ENCODE data around the gene TSEN34. TPM values are rescaled to one million over a fixed set of nuclear protein-coding genes. Genes with fewer than 3 reads are reported as not detected.
A peak's percentile ranks its signal among the peaks of the same experiment; 100 is the strongest.
"Not testable (repeated sequence)": the region's sequence is repeated elsewhere in the genome, so short reads cannot be mapped to it uniquely, and the experiment has no call there.

Gene TSEN34
- total RNA-seq, 1 experiment from 2014 or later = 32.0 TPM

DNA sequence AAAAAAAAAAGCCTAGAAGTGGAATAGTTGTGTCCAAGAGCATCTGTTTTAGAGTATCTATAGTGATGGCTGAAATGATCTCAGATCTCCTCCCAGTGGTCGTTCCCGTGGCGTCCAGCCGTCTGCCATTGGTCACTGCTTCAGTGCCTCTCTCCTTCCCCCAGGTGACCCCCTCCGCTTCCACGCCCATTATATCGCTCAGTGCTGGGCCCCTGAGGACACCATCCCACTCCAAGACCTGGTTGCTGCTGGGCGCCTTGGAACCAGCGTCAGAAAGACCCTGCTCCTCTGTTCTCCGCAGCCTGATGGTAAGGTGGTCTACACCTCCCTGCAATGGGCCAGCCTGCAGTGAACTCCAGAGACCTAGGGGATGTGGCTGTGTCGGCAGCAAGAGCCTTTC is 1.9 kb downstream of the TSEN34 start:
- Mint-ChIP-seq H3K4me3 (peak overlapping the region; percentile 85), H3K4me1 (peaks cover 20% of the 10 kb centered on the region), H3K36me3 (peaks cover 32% of the 10 kb centered on the region), H3K27me3 (ENCODE audit: low read depth) (peaks cover 3% of the 10 kb centered on the region; the same call in 1 of the 2 replicates), H3K27ac (peak overlapping the region; percentile 60), H3K9me3 (no peaks in the 10 kb centered on the region)
- ATAC-seq = no peak
- TF ChIP-seq, protein P1, sequence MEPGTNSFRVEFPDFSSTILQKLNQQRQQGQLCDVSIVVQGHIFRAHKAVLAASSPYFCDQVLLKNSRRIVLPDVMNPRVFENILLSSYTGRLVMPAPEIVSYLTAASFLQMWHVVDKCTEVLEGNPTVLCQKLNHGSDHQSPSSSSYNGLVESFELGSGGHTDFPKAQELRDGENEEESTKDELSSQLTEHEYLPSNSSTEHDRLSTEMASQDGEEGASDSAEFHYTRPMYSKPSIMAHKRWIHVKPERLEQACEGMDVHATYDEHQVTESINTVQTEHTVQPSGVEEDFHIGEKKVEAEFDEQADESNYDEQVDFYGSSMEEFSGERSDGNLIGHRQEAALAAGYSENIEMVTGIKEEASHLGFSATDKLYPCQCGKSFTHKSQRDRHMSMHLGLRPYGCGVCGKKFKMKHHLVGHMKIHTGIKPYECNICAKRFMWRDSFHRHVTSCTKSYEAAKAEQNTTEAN (CRISPR knock-in tag; IDR thresholded peaks at IDR 0.05) = no peak
- TF ChIP-seq, protein P2, sequence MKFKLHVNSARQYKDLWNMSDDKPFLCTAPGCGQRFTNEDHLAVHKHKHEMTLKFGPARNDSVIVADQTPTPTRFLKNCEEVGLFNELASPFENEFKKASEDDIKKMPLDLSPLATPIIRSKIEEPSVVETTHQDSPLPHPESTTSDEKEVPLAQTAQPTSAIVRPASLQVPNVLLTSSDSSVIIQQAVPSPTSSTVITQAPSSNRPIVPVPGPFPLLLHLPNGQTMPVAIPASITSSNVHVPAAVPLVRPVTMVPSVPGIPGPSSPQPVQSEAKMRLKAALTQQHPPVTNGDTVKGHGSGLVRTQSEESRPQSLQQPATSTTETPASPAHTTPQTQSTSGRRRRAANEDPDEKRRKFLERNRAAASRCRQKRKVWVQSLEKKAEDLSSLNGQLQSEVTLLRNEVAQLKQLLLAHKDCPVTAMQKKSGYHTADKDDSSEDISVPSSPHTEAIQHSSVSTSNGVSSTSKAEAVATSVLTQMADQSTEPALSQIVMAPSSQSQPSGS (CRISPR knock-in tag; IDR thresholded peaks at IDR 0.05; ENCODE audit: borderline replicate concordance, low read depth) = no peak
- TF ChIP-seq SMAD3 (CRISPR knock-in tag; IDR thresholded peaks at IDR 0.05; ENCODE audit: borderline replicate concordance) = no peak
- no peak for TF ChIP-seq GABPB1 (CRISPR knock-in tag; IDR thresholded peaks at IDR 0.05)
- no peak for TF ChIP-seq SOX15 (CRISPR knock-in tag; IDR thresholded peaks at IDR 0.05)
- no peak for TF ChIP-seq IRF2 (CRISPR knock-in tag; IDR thresholded peaks at IDR 0.05; ENCODE audit: borderline replicate concordance, low read depth)
- TF ChIP-seq, protein P3, sequence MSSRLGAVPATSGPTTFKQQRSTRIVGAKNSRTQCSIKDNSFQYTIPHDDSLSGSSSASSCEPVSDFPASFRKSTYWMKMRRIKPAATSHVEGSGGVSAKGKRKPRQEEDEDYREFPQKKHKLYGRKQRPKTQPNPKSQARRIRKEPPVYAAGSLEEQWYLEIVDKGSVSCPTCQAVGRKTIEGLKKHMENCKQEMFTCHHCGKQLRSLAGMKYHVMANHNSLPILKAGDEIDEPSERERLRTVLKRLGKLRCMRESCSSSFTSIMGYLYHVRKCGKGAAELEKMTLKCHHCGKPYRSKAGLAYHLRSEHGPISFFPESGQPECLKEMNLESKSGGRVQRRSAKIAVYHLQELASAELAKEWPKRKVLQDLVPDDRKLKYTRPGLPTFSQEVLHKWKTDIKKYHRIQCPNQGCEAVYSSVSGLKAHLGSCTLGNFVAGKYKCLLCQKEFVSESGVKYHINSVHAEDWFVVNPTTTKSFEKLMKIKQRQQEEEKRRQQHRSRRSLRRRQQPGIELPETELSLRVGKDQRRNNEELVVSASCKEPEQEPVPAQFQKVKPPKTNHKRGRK (CRISPR knock-in tag; IDR thresholded peaks at IDR 0.05; ENCODE audit: borderline replicate concordance) = no peak
- TF ChIP-seq KAT7 (CRISPR knock-in tag; IDR thresholded peaks at IDR 0.05; ENCODE audit: borderline replicate concordance) = no peak
- ChIA-PET CTCF (interaction anchor here (0.6 to 2.7 kb wide), 4 partner anchors 16 to 1311 kb away, joined by 3 to 11 read pairs (median 5); partner anchors contain the start of gene TMC4), POLR2A (interaction anchor here (2.8 kb wide), 1 partner anchor 16 kb away, joined by 21 read pairs; no protein-coding TSS in a partner anchor)
- no peak for DNase-seq (ENCODE audit: low spot score)

DNA sequence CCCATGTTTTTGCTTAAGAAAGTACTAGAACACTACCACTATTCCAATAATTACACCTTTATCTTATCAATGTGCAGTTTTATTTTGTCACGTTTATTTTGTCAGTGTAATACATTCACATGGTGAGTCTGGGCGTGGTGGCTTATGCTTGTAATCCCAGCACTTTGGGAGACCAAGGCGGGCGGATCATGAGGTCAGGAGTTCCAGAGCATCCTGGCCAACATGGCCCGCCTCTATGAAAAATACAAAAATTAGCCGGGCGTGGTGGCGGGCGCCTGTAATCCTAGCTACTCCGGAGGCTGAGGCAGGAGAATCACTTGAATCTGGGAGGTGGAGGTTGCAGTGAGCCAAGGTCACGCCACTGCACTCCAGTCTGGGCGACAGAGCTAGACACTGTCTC is 3.4 kb downstream of the TSEN34 start:
- DNase-seq (ENCODE audit: low spot score); H3K27me3 Mint-ChIP-seq (ENCODE audit: low read depth); ATAC-seq; H3K27ac Mint-ChIP-seq; CTCF ChIA-PET; H3K4me3 Mint-ChIP-seq; H3K9me3 Mint-ChIP-seq; POLR2A ChIA-PET: not testable (repeated sequence)
- Mint-ChIP-seq H3K36me3 (peaks cover 32% of the 10 kb centered on the region), H3K4me1 (peaks cover 19% of the 10 kb centered on the region)

DNA sequence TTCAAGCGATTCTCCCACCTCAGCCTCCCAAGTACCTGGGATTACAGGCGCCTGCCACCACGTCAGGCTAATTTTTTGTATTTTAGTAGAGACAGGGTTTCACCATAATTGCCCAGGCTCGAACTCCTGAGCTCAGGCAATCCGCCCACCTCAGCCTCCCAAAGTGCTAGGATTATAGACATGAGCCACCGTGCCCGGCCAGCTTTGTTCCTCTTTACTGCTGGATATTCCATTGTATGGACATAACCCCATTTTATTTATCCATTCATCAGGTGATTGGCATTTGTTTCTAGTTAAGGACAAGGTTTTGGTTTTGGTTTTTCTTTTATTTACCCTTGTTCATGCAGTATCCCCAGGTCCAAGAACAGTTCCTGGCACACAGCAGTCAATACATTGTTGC is 5.4 kb downstream of the TSEN34 start:
- H3K9me3 Mint-ChIP-seq = no peaks in the 10 kb centered on the region
- CTCF ChIA-PET = interaction anchor here (1.0 kb wide), 1 partner anchor 17 kb away, joined by 3 read pairs; no protein-coding TSS in a partner anchor
- ATAC-seq (no peak), DNase-seq (ENCODE audit: low spot score) (no peak)
- no peak overlapping the region for H3K27ac Mint-ChIP-seq
- peaks cover 27% of the 10 kb centered on the region for H3K4me1 Mint-ChIP-seq
- no peaks in the 10 kb centered on the region for H3K27me3 Mint-ChIP-seq (ENCODE audit: low read depth)
- H3K36me3 Mint-ChIP-seq = peaks cover 41% of the 10 kb centered on the region
- H3K4me3 Mint-ChIP-seq = no peak overlapping the region
- POLR2A ChIA-PET = no interaction called here
- TF ChIP-seq ELF4 (CRISPR knock-in tag; IDR thresholded peaks at IDR 0.05; ENCODE audit: low read depth) (no peak), ZNF396 (CRISPR knock-in tag; IDR thresholded peaks at IDR 0.05; ENCODE audit: borderline replicate concordance) (no peak), JAZF1 (CRISPR knock-in tag; IDR thresholded peaks at IDR 0.05) (no peak), NR2C2 (CRISPR knock-in tag; IDR thresholded peaks at IDR 0.05) (no peak), FOXP1 (CRISPR knock-in tag; IDR thresholded peaks at IDR 0.05; ENCODE audit: borderline replicate concordance) (no peak), ZNF317 (CRISPR knock-in tag; IDR thresholded peaks at IDR 0.05; ENCODE audit: borderline replicate concordance, low read depth) (no peak), TP53 (CRISPR knock-in tag; IDR thresholded peaks at IDR 0.05) (no peak), ESRRA (CRISPR knock-in tag; IDR thresholded peaks at IDR 0.05; ENCODE audit: borderline replicate concordance) (no peak), NFATC4 (CRISPR knock-in tag; IDR thresholded peaks at IDR 0.05) (no peak), SMAD3 (CRISPR knock-in tag; IDR thresholded peaks at IDR 0.05; ENCODE audit: borderline replicate concordance) (no peak), SMAD4 (CRISPR knock-in tag; IDR thresholded peaks at IDR 0.05) (no peak)
- TF ChIP-seq, protein P4, sequence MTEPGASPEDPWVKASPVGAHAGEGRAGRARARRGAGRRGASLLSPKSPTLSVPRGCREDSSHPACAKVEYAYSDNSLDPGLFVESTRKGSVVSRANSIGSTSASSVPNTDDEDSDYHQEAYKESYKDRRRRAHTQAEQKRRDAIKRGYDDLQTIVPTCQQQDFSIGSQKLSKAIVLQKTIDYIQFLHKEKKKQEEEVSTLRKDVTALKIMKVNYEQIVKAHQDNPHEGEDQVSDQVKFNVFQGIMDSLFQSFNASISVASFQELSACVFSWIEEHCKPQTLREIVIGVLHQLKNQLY (CRISPR knock-in tag; IDR thresholded peaks at IDR 0.05) = no peak
- TF ChIP-seq, protein P5, sequence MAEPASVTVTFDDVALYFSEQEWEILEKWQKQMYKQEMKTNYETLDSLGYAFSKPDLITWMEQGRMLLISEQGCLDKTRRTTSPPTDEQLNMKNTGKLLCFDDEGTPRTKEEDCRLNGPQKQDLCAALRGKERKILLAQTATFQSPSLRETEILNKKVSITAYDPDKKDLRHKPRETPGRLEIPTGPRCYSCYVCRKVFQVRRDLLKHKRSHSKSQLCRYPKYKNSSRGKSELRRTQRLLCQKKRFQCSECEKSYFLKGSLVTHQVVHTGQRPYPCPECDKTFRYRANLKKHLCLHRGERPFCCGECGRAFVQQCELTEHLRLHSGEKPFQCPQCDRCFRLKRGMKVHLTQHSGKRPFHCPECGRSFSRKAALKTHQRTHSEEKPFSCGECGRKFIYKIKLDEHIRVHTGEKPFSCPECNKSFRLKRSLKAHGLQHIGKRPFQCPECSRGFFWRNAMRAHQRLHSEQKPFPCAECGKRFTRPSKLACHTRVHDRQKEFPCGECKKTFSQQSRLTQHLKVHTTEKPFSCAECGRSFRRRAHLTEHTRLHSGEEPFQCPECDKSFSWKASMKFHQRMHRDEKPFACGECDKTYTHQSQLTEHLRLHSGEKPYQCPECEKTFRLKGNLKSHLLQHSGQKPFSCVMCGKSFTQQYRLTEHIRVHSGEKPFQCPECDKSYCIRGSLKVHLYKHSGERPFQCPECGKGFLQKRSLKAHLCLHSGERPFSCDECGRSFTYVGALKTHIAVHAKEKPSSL (CRISPR knock-in tag; conservative IDR thresholded peaks at IDR 0.05) = no peak
